Measurements from ENCODE around the gene ZFAND6.

Gene ZFAND6

DNA sequence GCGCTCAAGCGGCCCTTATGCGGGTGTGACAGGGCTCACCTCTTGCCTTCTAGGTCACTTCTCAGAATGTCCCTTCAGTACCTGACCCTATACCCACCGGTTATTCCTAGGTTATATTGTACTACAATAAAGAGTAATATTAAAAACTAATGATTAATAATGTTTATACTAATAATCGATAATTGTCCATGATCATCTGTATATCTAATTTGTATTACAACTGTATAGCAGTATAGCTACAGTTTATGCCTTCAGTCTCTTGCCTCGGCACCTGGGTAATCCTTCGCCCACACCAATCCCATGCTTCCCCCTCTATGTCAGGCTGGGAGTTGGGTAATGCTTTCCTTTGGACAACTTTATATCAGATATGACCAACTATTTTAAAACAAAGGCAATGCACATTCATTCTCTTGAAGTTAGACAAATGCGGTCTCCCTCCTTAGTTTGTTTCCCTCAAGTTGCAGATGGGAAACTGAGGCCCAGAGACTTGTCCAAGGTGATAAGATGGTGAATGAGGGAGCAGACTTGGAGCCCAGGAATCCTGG is 96.8 kb downstream of the ZFAND6 start:
- Histone ChIP-seq H3K4me2 (ENCODE audit: low read length) (no peak overlapping the region), H3K36me3 (ENCODE audit: control insufficient read depth, low read length) (peaks cover 17% of the 10 kb centered on the region), H3K79me2 (ENCODE audit: control insufficient read depth, low read length) (no peaks in the 10 kb centered on the region), H3K9me2 (replicated peaks; ENCODE audit: control insufficient read depth, low read length) (no peaks in the 10 kb centered on the region), H3K4me1 (ENCODE audit: control insufficient read depth, low read length) (peaks cover 56% of the 10 kb centered on the region), H3F3A (ENCODE audit: control insufficient read depth, insufficient read depth) (no peaks in the 10 kb centered on the region), H3K27me3 (ENCODE audit: control insufficient read depth, low read length) (no peaks in the 10 kb centered on the region), H4K20me1 (ENCODE audit: control insufficient read depth, insufficient read depth, low read depth, low read length) (no peaks in the 10 kb centered on the region), H3K4me3 (ENCODE audit: low read length) (no peak overlapping the region), H3K9me3 (ENCODE audit: control insufficient read depth, insufficient read depth, low read length) (no peaks in the 10 kb centered on the region), H3K27ac (ENCODE audit: low read depth, low read length) (no peak overlapping the region)
- TF ChIP-seq, protein P1, sequence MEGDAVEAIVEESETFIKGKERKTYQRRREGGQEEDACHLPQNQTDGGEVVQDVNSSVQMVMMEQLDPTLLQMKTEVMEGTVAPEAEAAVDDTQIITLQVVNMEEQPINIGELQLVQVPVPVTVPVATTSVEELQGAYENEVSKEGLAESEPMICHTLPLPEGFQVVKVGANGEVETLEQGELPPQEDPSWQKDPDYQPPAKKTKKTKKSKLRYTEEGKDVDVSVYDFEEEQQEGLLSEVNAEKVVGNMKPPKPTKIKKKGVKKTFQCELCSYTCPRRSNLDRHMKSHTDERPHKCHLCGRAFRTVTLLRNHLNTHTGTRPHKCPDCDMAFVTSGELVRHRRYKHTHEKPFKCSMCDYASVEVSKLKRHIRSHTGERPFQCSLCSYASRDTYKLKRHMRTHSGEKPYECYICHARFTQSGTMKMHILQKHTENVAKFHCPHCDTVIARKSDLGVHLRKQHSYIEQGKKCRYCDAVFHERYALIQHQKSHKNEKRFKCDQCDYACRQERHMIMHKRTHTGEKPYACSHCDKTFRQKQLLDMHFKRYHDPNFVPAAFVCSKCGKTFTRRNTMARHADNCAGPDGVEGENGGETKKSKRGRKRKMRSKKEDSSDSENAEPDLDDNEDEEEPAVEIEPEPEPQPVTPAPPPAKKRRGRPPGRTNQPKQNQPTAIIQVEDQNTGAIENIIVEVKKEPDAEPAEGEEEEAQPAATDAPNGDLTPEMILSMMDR (IDR thresholded peaks at IDR 0.05; ENCODE audit: low read depth, low read length, poor library complexity, severe bottlenecking): no peak
- TF ChIP-seq EZH2phosphoT487 (IDR thresholded peaks at IDR 0.05; ENCODE audit: borderline replicate concordance, low read length): no peak

DNA sequence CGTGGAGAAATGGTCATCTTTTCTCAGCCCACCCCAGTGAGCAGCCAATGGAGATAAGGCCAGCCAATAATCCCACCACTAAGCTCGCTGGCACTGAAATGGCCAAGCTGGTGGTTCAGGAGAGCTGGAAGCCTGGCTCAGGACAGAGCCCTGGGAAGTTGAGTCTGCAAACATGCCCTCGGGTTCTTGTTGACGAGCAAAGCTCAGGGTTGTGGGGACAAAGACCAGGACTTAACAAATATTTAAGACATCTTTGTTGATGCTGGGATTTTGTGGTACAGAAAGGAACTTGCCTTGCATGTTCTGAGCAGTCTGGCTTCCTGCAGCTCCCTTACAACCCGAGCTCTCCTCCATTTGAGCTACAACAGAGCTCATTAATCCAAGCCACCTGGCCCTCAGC is 97.7 kb downstream of the ZFAND6 start:
- H3F3A ChIP-seq (ENCODE audit: control insufficient read depth, insufficient read depth): no peaks in the 10 kb centered on the region
- H3K4me2 ChIP-seq (ENCODE audit: low read length): no peak overlapping the region
- H3K9me2 ChIP-seq (replicated peaks; ENCODE audit: control insufficient read depth, low read length): no peaks in the 10 kb centered on the region
- H4K20me1 ChIP-seq (ENCODE audit: control insufficient read depth, insufficient read depth, low read depth, low read length): no peaks in the 10 kb centered on the region
- H3K27me3 ChIP-seq (ENCODE audit: control insufficient read depth, low read length): no peaks in the 10 kb centered on the region
- no peaks in the 10 kb centered on the region for H3K79me2 ChIP-seq (ENCODE audit: control insufficient read depth, low read length)
- H3K27ac ChIP-seq (ENCODE audit: low read depth, low read length): no peak overlapping the region
- no peaks in the 10 kb centered on the region for H3K9me3 ChIP-seq (ENCODE audit: control insufficient read depth, insufficient read depth, low read length)
- H3K36me3 ChIP-seq (ENCODE audit: control insufficient read depth, low read length): peaks cover 18% of the 10 kb centered on the region
- TF ChIP-seq, protein P1 (IDR thresholded peaks at IDR 0.05; ENCODE audit: low read depth, low read length, poor library complexity, severe bottlenecking): no peak
- TF ChIP-seq EZH2phosphoT487 (IDR thresholded peaks at IDR 0.05; ENCODE audit: borderline replicate concordance, low read length): no peak
- H3K4me1 ChIP-seq (ENCODE audit: control insufficient read depth, low read length): peaks cover 50% of the 10 kb centered on the region
- no peak overlapping the region for H3K4me3 ChIP-seq (ENCODE audit: low read length)

DNA sequence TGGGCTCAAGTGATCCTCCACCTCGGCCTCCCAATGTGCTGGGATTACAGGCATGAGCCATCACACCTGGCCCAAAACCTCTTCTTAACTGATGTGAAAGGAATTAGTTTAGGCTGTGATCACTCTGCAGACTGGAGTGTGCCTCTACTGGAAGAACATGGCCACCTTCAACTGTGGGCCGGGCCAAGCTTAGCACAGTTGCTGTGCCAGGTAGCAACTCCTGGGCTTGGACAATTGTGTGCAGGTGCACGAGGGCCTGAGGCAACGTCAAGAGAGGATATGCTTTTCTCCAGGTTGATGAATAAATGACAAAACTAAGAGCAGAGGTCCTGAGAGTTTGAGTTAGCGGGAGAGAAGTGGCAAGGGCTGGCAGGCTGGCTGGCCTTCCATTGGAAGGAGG is 99.8 kb downstream of the ZFAND6 start:
- H3F3A ChIP-seq (ENCODE audit: control insufficient read depth, insufficient read depth): no peaks in the 10 kb centered on the region

More for the DNA sequence above, 99.8 kb downstream of the ZFAND6 start:
- no peaks in the 10 kb centered on the region for H3K27me3 ChIP-seq (ENCODE audit: control insufficient read depth, low read length)
- H3K9me2 ChIP-seq (replicated peaks; ENCODE audit: control insufficient read depth, low read length): no peaks in the 10 kb centered on the region
- no peaks in the 10 kb centered on the region for H4K20me1 ChIP-seq (ENCODE audit: control insufficient read depth, insufficient read depth, low read depth, low read length)
- H3K9me3 ChIP-seq (ENCODE audit: control insufficient read depth, insufficient read depth, low read length): no peaks in the 10 kb centered on the region
- peaks cover 38% of the 10 kb centered on the region for H3K4me1 ChIP-seq (ENCODE audit: control insufficient read depth, low read length)
- peaks cover 22% of the 10 kb centered on the region for H3K36me3 ChIP-seq (ENCODE audit: control insufficient read depth, low read length)
- H3K27ac ChIP-seq (ENCODE audit: low read depth, low read length): no peak overlapping the region
- H3K4me3 ChIP-seq (ENCODE audit: low read length): no peak overlapping the region
- H3K79me2 ChIP-seq (ENCODE audit: control insufficient read depth, low read length): no peaks in the 10 kb centered on the region
- TF ChIP-seq, protein P1 (IDR thresholded peaks at IDR 0.05; ENCODE audit: low read depth, low read length, poor library complexity, severe bottlenecking): no peak
- TF ChIP-seq EZH2phosphoT487 (IDR thresholded peaks at IDR 0.05; ENCODE audit: borderline replicate concordance, low read length): no peak
- no peak overlapping the region for H3K4me2 ChIP-seq (ENCODE audit: low read length)
